Activated T-helper 1 cell treated with anti-CD3 and anti-CD28 coated beads, Interleukin-12 subunit alpha, Interleukin-12 subunit beta, Interleukin-2, Interleukin-4 antibody, amounts not matched to agents 30 ng/mL and 10 ng/mL and 1 ng/mL, durations not matched to agents 14 hours and 24 hours and 36 hours (primary cell): Measurements from ENCODE around the gene ZBED4. TPM values are rescaled to one million over a fixed set of nuclear protein-coding genes. Genes with fewer than 3 reads are reported as not detected.
A peak's percentile ranks its signal among the peaks of the same experiment; 100 is the strongest.

Experiments
- DNase-seq: peaks from one replicate; pipeline ENCODE4 v3.0.0; 2021; ENCODE audit warnings: low spot score
- H3K27ac Mint-ChIP-seq: one replicate; pipeline ENCODE4 v1.8.0; 2021; ENCODE audit warnings: mild to moderate bottlenecking, mixed read lengths
- H3K27me3 Mint-ChIP-seq: one replicate; pipeline ENCODE4 v1.8.0; 2022; ENCODE audit warnings: mild to moderate bottlenecking, moderate library complexity, mixed read lengths; ENCODE audit not compliant: insufficient read depth
- H3K36me3 Mint-ChIP-seq: one replicate; pipeline ENCODE4 v1.8.0; 2021; ENCODE audit warnings: low read depth, mixed read lengths
- H3K4me1 Mint-ChIP-seq: one replicate; pipeline ENCODE4 v1.8.0; 2021; ENCODE audit warnings: low read depth, mixed read lengths
- H3K4me3 Mint-ChIP-seq: one replicate; pipeline ENCODE4 v1.8.0; 2021; ENCODE audit warnings: mild to moderate bottlenecking, moderate library complexity, mixed read lengths
- H3K9me3 Mint-ChIP-seq: one replicate; pipeline ENCODE4 v1.8.0; 2021; ENCODE audit warnings: mixed read lengths
- intact Hi-C: fragments of 100-400 bp; cut with micrococcal nuclease; formaldehyde crosslinking; loops from one replicate; pipeline ENCODE4 v1.15.1; 2024
- total RNA-seq: library from RNA; stranded (reverse); gene quantifications from 2 replicates; pipeline ENCODE4 v1.2.3, GENCODE V29; 2022

The ZBED4 gene
- total RNA-seq, 1 donor from 2014 or later, result 19.4 TPM

DNA sequence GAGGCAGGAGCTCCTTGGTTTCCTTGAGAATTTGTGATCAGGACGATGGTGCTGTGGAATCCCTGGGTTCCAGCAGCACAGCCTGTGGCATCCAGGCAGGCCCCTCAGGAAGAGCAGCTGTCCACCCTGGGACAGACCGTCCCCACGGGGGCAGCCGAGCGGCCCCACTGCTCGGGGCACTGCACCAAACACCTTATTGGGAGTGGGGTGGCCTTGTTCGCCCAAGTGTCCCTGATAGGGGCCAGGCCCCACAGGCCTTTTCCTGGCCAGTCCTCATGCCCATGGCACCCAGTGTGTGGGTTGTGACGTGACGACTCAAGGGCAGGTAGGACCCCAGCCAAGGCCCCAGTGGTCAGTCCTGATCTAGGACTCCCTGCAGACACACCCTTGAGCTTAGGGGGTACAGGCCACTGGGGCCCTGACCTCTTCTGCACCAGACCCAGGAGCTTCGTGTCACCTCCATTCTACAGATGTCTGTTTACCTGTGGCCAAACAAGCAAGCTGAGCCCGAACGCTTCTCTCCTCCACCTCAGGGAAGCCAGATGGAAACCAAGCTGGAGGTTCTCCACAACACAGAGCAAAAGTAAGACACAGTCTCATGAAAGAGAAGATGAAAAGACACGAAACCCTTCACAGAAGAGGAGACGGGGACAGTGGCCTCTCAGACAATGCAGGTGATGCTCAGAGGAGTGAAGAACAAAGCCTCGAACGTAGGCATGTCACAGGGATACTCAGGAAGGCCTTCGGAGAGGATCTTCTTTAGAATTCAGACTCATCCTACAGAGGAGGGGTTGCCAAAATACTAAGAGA is 24.4 kb upstream of the ZBED4 start:
- intact Hi-C loops, result loop anchor here (5.0 kb wide), 2 partner anchors 38 to 88 kb away; partner anchors contain the start of genes ALG12 and CRELD2
- H3K9me3 Mint-ChIP-seq, result peaks cover 10% of the 10 kb centered on the region

GRCh38 chr22:49833340-49834007 is 20.2 kb upstream of the ZBED4 start:
- Mint-ChIP-seq H3K36me3 (peaks cover 8% of the 10 kb centered on the region), H3K27me3 (peaks cover 3% of the 10 kb centered on the region), H3K9me3 (peaks cover 10% of the 10 kb centered on the region), H3K4me1 (peaks cover 31% of the 10 kb centered on the region), H3K4me3 (no peak overlapping the region), H3K27ac (no peak overlapping the region)
- no peak for DNase-seq
- intact Hi-C loops, result no loop called here

More for the DNA sequence above, 24.4 kb upstream of the ZBED4 start:
- Mint-ChIP-seq H3K4me1 (peaks cover 40% of the 10 kb centered on the region), H3K27me3 (peaks cover 3% of the 10 kb centered on the region), H3K27ac (peak overlapping the region; percentile 86), H3K4me3 (peak overlapping the region; percentile 77), H3K36me3 (peaks cover 11% of the 10 kb centered on the region)
- DNase-seq, result no peak

DNA sequence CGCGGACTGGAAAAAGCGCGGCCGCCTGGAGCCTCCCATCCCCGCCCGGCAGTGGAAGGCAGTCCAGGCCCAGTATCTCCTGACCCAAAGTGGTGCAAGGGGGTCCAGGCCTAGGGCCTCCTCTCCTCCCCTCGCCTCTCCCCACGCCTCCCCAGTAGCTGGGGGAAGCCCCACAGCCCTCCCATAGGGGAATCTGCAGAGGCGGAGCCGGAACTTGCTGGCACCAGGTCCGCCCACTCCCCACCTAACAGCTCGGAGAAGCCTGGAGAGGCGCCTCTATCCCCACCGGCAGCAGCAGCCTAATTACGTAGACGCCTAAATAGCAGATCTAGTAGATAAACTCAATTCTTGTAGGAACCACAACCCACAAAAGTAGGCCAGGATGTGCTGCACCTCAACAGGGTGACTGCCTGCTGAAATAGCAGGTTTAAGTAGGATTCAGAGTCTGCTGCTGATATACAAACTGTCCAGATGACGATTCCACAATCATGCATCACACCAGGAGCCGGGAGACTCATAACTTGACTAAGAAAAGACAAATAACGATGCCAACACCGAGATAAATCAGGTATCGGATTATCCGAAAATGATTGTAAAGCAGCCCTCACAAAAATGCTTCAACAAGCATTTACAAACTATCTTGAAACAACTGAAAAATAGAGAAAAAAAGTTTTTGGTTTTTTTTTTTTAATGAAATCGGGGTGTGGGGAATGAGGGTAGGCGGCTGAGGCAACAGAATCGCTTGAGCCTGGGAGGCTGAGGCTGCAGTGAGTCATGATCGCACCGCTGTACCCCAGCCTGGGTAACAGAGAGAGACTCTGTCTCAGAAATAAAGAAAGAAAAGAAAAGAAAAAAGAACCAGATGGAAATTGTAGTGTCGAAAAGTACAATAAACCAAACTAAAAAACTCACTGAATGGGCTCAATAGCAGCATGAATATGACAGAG is 14.6 kb upstream of the ZBED4 start:
- Mint-ChIP-seq H3K27me3 (peaks cover 4% of the 10 kb centered on the region), H3K9me3 (no peaks in the 10 kb centered on the region), H3K36me3 (no peaks in the 10 kb centered on the region), H3K27ac (peak overlapping the region; percentile 87), H3K4me3 (peak overlapping the region; percentile 68), H3K4me1 (peaks cover 28% of the 10 kb centered on the region)
- intact Hi-C loops, result loop anchor here (1.0 to 5.0 kb wide), 6 partner anchors 9 to 138 kb away; partner anchors contain the start of gene ZBED4
- peak; percentile 85 for DNase-seq

DNA sequence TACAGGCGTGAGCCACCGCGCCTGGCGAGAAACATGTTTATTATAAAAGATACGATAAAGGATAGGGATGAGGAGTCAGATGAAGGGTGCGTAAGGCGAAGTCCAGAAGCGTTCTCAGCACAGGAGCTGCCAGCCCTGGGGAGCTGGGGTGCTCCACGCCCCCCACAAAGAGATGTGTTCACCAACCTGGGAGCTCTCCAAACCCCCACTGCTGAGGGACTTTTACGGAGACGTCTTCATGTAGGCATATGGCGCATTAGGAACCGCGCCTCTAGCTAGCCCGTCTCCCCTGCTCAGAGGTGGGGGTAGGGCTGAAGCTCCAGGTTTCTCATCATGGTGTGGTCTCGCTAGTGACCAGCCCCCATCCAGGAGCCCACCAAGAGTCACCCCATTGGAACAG is 8.4 kb upstream of the ZBED4 start:
- intact Hi-C loops, result no loop called here
- Mint-ChIP-seq H3K4me1 (peaks cover 3% of the 10 kb centered on the region), H3K4me3 (no peak overlapping the region), H3K9me3 (no peaks in the 10 kb centered on the region), H3K27me3 (peaks cover 36% of the 10 kb centered on the region), H3K27ac (no peak overlapping the region), H3K36me3 (no peaks in the 10 kb centered on the region)
- no peak for DNase-seq

DNA sequence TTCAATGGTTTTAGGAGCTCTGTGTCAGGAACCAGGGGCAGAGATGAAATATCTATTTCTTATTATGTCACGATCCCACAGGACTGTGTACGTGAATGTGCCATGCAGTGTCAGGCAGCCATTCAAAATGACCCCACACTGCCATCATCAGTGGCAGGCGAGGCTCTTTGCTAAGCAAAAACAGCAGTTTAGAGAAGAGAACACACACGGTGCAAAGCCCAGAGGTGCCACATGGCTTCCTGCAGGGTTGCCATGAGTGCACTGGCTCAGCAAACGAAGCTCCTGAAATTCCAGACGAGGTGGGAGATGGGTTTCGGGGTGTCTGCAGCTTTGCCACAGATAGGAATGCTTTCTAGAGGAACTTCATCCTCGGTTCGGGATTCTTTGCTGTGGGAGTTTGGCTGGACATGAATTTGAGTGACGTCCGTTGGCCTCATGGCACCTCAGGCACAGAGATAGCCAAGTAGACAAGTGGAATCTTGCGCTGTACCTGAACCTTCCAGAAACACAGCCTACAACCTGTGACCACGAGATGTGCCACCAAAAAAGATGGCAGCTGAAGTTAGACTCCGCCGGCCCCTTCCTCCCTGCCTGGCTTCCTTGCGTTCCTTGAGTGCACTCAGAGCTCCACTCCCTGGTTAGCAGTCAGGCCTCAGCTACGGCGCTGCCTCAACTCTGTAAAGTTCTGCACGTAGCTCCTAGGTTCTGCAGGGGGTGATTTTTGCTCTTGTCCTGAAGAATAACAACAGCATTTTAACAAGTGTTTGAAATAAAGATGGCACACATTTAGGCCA is 7.8 kb upstream of the ZBED4 start:
- Mint-ChIP-seq H3K4me3 (no peak overlapping the region), H3K27me3 (peaks cover 41% of the 10 kb centered on the region), H3K36me3 (no peaks in the 10 kb centered on the region), H3K27ac (no peak overlapping the region), H3K4me1 (peaks cover 4% of the 10 kb centered on the region), H3K9me3 (no peaks in the 10 kb centered on the region)
- intact Hi-C loops, result no loop called here
- no peak for DNase-seq

DNA sequence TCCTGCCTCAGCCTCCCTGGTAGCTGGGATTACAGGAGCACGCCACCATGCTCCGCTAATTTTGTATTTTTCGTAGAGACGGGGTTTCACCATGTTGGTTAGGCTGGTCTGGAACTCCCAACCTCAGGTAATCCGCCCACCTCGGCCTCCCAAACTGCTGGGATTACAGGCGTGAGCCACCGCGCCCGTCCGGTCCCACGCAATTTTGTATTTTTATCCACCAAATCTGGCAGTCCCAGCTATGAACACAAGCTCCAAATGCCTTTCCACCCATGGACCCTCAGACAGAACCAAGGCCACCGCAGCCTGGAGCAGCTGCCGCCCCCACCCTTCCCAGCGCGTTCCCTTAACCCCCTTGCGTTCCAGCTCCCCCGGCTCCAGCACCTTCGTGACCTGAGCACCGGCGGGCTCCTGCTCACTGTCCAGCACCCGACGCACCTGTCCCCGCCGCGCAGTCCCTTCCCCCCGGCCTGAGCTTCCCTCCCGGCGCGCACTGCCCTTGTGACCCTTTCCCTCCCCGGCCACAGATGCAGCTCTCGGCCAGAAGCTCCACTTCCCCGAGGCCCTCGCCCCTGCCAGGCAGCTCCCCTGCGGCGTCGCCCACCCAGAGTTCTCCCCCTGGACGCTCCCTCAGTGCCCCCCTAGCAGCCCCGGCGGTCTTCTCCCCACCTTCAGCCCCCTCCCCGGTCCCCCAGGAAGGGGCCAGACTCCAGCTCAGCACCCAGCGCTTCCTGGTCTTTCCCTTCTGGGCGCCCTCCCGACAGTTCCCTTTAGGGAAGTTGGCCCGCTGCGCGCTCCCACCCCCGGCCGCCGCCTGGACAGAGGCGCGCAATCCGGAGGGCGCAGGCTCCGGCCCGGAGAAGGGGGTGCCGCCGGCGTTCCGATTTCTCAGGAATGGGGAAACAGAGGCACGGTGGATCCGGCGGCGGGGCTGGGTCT is 5.6 kb upstream of the ZBED4 start:
- H3K4me1 Mint-ChIP-seq, result peaks cover 13% of the 10 kb centered on the region
- H3K4me3 Mint-ChIP-seq, result peak overlapping the region; percentile 42
- intact Hi-C loops, result no loop called here
- no peaks in the 10 kb centered on the region for H3K36me3 Mint-ChIP-seq
- H3K27me3 Mint-ChIP-seq, result peaks cover 44% of the 10 kb centered on the region
- DNase-seq, result no peak
- H3K27ac Mint-ChIP-seq, result no peak overlapping the region
- no peaks in the 10 kb centered on the region for H3K9me3 Mint-ChIP-seq

DNA sequence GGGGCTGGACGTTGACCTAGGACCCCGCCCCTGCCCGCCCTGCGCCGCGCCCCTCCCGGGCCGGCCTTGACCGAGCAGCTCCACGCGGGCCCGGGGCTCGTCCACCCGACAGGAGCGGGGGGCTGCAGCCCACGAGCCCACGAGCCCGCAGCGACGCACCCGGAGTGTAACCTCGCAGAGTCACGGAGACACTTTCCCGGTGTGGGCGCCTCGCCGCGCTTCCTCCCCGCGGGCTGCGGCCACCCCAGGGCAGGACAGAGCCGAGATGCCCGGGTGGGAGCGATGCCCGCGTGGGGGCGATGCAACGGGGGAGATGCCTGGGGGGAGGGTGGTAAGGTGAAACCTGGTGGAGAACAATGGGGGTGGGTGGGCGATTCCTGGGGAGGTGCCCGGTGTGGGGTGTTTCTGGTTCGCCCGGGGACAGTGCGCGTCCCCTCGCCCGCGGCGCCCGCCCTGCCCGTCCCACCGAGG is 4.9 kb upstream of the ZBED4 start:
- Mint-ChIP-seq H3K27me3 (peaks cover 43% of the 10 kb centered on the region), H3K4me1 (peaks cover 13% of the 10 kb centered on the region), H3K4me3 (peak overlapping the region; percentile 45), H3K9me3 (no peaks in the 10 kb centered on the region), H3K36me3 (no peaks in the 10 kb centered on the region), H3K27ac (no peak overlapping the region)
- intact Hi-C loops, result no loop called here
- no peak for DNase-seq

DNA sequence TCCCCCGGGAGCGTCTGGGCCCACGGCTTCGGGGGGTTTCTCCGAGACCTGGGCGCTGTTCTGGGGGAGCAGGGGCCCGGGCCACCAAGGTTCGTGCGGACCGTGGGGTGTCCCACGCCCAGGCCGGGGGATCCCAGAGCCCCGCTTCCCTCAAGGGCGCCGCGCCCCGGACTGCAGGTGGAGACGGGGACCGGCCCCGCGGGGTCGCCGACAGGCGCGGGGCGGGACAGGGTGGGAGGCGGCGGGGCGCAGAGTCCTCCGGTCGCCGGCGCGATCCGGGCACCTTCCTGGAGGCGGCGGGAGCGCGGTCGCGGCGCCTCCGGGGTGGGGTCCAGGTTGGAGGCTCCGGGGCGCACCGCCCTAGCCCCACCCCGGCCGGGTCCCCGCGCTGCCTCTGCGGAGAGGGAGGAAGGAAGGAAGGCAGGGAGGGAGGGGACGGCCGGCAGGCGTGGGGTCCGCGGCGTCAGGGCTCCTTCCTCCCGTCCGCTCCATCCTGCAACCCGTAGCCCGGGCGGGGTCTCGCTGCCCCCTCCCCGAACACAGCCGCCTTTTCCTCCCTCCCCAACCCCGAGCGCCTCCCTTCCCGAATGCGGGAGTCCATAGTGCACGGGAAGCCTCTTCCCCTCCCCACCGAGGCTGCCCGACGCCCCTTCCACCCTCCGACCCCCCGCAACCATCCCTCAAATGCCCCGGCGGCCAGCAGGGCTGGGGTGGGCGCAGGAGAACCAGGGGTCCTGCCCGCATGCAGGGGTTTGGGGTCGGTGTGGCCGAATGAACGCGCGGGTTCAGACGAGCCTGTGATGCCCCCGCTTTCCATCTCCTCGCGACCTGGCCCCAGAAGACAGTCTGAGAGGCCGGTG is 4.3 kb upstream of the ZBED4 start:
- intact Hi-C loops, result loop anchor here (5.0 kb wide), 1 partner anchor 343 kb away; no protein-coding TSS in a partner anchor
- H3K27me3 Mint-ChIP-seq, result peaks cover 39% of the 10 kb centered on the region
- H3K4me3 Mint-ChIP-seq, result peak overlapping the region; percentile 58
- peaks cover 13% of the 10 kb centered on the region for H3K4me1 Mint-ChIP-seq
- peaks cover under 1% of the 10 kb centered on the region for H3K36me3 Mint-ChIP-seq
- no peak overlapping the region for H3K27ac Mint-ChIP-seq
- DNase-seq, result peak; percentile 31
- no peaks in the 10 kb centered on the region for H3K9me3 Mint-ChIP-seq

DNA sequence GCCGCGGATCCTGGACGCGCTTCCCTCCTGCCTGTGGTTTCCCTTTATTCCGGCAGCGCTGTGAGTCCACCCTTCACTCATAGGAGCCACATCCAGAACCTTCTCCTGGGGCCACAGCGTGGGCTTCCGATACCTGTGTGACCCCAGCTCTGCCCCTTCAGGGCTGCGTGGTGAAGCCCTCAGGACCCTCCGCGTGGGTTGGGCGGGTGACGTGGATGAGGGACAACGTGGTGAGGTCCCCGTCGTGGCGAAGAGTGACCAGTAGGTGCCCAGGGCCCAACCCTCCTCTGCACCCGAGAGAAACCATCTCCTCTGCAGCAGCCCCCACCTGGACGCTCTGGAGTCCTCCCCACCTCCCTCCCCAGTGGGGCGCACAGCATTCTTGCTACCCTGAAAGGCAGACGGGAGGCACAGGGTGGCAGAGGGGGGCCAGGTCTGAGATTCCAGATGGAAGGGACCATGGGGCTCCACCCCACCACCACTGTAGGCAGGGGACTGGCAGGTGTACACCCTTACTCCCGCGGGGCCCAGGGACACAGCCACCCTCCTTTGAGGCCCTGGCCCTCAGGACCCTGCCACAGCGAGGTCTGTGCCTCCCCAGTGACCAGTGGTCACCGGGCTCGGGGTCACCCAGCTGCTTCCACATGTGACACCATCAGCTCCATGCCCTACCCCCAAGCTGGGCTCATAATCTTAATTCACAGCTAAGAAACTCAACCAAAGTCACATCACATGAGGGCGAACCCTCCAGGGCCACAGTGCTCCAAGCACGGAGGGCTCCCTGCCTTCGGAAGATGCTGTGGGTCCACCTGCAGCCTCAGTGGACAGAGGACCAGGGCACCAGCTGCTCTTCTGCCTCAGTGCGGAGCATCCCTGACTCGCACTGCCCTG is 3.4 kb upstream of the ZBED4 start:
- peak overlapping the region; percentile 58 for H3K4me3 Mint-ChIP-seq
- intact Hi-C loops, result loop anchor here (5.0 kb wide), 1 partner anchor 342 kb away; no protein-coding TSS in a partner anchor
- H3K27me3 Mint-ChIP-seq, result peaks cover 32% of the 10 kb centered on the region

More for the DNA sequence above, 3.4 kb upstream of the ZBED4 start:
- Mint-ChIP-seq H3K9me3 (no peaks in the 10 kb centered on the region), H3K27ac (no peak overlapping the region), H3K4me1 (peaks cover 22% of the 10 kb centered on the region), H3K36me3 (peaks cover 4% of the 10 kb centered on the region)
- DNase-seq, result no peak
